Stimulated activated CD4-positive, alpha-beta T cell treated with anti-CD3 and anti-CD28 coated beads, Interleukin-4, amount 100 ng/mL, for 1 hour (primary cell): ENCODE data around the gene SMPD2.

Experiments used
- DNase-seq: peaks from one replicate; pipeline ENCODE4 v3.0.0-alpha.2; 2020

SMPD2 gene

GRCh38 chr6:109486068-109486467 lies 45.5 kb downstream of the SMPD2 start:
- DNase-seq, result no peak

DNA sequence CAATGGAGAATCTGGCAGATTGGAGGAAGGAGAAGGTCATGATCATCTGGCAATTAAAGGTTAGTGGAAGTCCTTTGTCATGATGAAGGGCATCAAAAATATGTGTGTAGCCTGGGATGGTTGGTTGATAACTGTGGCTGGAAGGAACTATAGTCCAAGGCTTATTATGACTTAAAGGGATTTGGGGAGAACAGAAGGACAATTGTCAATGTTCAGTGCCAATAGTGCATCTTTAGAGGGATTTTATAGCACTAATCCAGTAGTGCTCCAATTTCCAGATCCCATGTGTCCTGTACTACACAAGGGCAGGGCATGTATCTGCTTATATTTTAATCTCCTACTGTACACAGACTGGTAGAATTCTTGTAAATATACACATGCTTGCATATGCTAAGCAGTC lies 47.5 kb downstream of the SMPD2 start:
- DNase-seq, result no peak

DNA sequence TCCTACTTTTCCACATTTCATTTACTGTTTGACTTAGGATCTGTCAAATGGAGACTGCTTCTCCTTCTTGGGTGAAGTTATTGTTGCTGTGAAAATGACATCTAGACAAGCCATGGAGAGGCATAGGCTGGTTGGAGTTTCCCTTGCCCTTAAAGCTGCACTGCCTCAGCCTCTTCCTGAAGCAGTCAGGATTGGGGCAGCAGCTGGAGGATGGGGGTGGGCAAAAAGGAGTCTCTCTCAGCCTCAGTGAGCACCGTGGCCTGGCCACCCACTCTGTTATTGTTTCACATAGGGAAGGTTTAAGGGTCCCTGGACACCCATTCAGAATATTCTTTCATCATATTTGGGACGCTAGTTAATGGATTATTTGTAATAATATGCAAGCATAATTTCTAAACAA lies 50.2 kb downstream of the SMPD2 start:
- no peak for DNase-seq

- DNase-seq, result no peak
Measured at GRCh38 chr6:109491207-109491938, 50.8 kb downstream of the SMPD2 start.
